ENCODE measurements around the gene NLGN1.

NLGN1 gene

GRCh38 chr3:173988909-173989308, 591.4 kb downstream of the NLGN1 start:
- TF ChIP-seq FOXA1 (IDR thresholded peaks at IDR 0.05) (no peak), HDGF (IDR thresholded peaks at IDR 0.05; ENCODE audit: borderline replicate concordance) (no peak), NFRKB (IDR thresholded peaks at IDR 0.05) (no peak), SP1 (IDR thresholded peaks at IDR 0.05) (no peak), LEF1 (IDR thresholded peaks at IDR 0.05; ENCODE audit: borderline replicate concordance) (no peak), ZNF384 (IDR thresholded peaks at IDR 0.05) (no peak), ARNT (IDR thresholded peaks at IDR 0.05) (no peak), TARDBP (IDR thresholded peaks at IDR 0.05) (no peak), L3MBTL2 (conservative IDR thresholded peaks at IDR 0.05) (no peak), FOXK2 (IDR thresholded peaks at IDR 0.05) (no peak)
- POLR2A ChIA-PET = no interaction called here
- CTCF ChIA-PET = no interaction called here
- DNase-seq (ENCODE audit: extremely low spot score) = no peak

GRCh38 chr3:173992416-173992815, 594.9 kb downstream of the NLGN1 start:
- no peak for TF ChIP-seq ZNF384 (IDR thresholded peaks at IDR 0.05)
- no peak for TF ChIP-seq FOXA1 (IDR thresholded peaks at IDR 0.05)
- no peak for TF ChIP-seq TARDBP (IDR thresholded peaks at IDR 0.05)
- TF ChIP-seq BHLHE40 (IDR thresholded peaks at IDR 0.05; ENCODE audit: borderline replicate concordance) = no peak
- TF ChIP-seq SUZ12 (IDR thresholded peaks at IDR 0.05) = no peak
- TF ChIP-seq SP1 (IDR thresholded peaks at IDR 0.05) = no peak
- no peak for TF ChIP-seq ELF4 (IDR thresholded peaks at IDR 0.05)
- no peak for TF ChIP-seq ARNT (IDR thresholded peaks at IDR 0.05)
- no peak for TF ChIP-seq CTBP1 (IDR thresholded peaks at IDR 0.05; ENCODE audit: borderline replicate concordance)
- no peak for TF ChIP-seq L3MBTL2 (conservative IDR thresholded peaks at IDR 0.05)
- TF ChIP-seq HDGF (IDR thresholded peaks at IDR 0.05; ENCODE audit: borderline replicate concordance) = no peak
- no peak for TF ChIP-seq FOXK2 (IDR thresholded peaks at IDR 0.05)
- TF ChIP-seq LEF1 (IDR thresholded peaks at IDR 0.05; ENCODE audit: borderline replicate concordance) = no peak
- no peak for TF ChIP-seq FOXM1 (IDR thresholded peaks at IDR 0.05; ENCODE audit: borderline replicate concordance)
- TF ChIP-seq NFRKB (IDR thresholded peaks at IDR 0.05) = no peak
- TF ChIP-seq PKNOX1 (IDR thresholded peaks at IDR 0.05) = no peak
- DNase-seq (ENCODE audit: extremely low spot score) = no peak
- ChIA-PET CTCF (no interaction called here), POLR2A (no interaction called here)

- POLR2A ChIA-PET = no interaction called here
- DNase-seq (ENCODE audit: extremely low spot score) = peak; percentile 20
- CTCF ChIA-PET = no interaction called here
- TF ChIP-seq TARDBP (IDR thresholded peaks at IDR 0.05) (no peak), NFRKB (IDR thresholded peaks at IDR 0.05) (no peak), SUZ12 (IDR thresholded peaks at IDR 0.05) (no peak), L3MBTL2 (conservative IDR thresholded peaks at IDR 0.05) (no peak), HDGF (IDR thresholded peaks at IDR 0.05; ENCODE audit: borderline replicate concordance) (no peak), FOXM1 (IDR thresholded peaks at IDR 0.05; ENCODE audit: borderline replicate concordance) (no peak)
These were observed 595.8 kb downstream of the NLGN1 start for GRCh38 chr3:173993299-173993698.

GRCh38 chr3:174000675-174001074, 603.1 kb downstream of the NLGN1 start:
- no peak for TF ChIP-seq FOXK2 (IDR thresholded peaks at IDR 0.05)
- TF ChIP-seq L3MBTL2 (conservative IDR thresholded peaks at IDR 0.05) = no peak
- TF ChIP-seq SUZ12 (IDR thresholded peaks at IDR 0.05) = no peak
- no peak for TF ChIP-seq ARNT (IDR thresholded peaks at IDR 0.05)
- TF ChIP-seq LEF1 (IDR thresholded peaks at IDR 0.05; ENCODE audit: borderline replicate concordance) = no peak
- TF ChIP-seq CTBP1 (IDR thresholded peaks at IDR 0.05; ENCODE audit: borderline replicate concordance) = no peak
- no peak for TF ChIP-seq BHLHE40 (IDR thresholded peaks at IDR 0.05; ENCODE audit: borderline replicate concordance)
- TF ChIP-seq NFRKB (IDR thresholded peaks at IDR 0.05) = no peak
- TF ChIP-seq FOXM1 (IDR thresholded peaks at IDR 0.05; ENCODE audit: borderline replicate concordance) = no peak
- no peak for TF ChIP-seq PKNOX1 (IDR thresholded peaks at IDR 0.05)
- POLR2A ChIA-PET = no interaction called here
- no peak for DNase-seq (ENCODE audit: extremely low spot score)
- CTCF ChIA-PET = interaction anchor here (0.6 kb wide), 1 partner anchor 180 kb away, joined by 3 read pairs; no protein-coding TSS in a partner anchor

- ChIA-PET CTCF (no interaction called here), POLR2A (no interaction called here)
These were observed 605.0 kb downstream of the NLGN1 start for GRCh38 chr3:174002543-174002942.

GRCh38 chr3:174010907-174011306, 613.4 kb downstream of the NLGN1 start:
- ChIA-PET CTCF (no interaction called here), POLR2A (no interaction called here)
- no peak for DNase-seq (ENCODE audit: extremely low spot score)

More at GRCh38 chr3:174002543-174002942, 605.0 kb downstream of the NLGN1 start:
- DNase-seq (ENCODE audit: extremely low spot score) = no peak
- TF ChIP-seq FOXA1 (IDR thresholded peaks at IDR 0.05) (no peak), PKNOX1 (IDR thresholded peaks at IDR 0.05) (no peak), TARDBP (IDR thresholded peaks at IDR 0.05) (no peak), FOXM1 (IDR thresholded peaks at IDR 0.05; ENCODE audit: borderline replicate concordance) (no peak), BHLHE40 (IDR thresholded peaks at IDR 0.05; ENCODE audit: borderline replicate concordance) (no peak)

More at GRCh38 chr3:174010907-174011306, 613.4 kb downstream of the NLGN1 start:
- TF ChIP-seq PKNOX1 (IDR thresholded peaks at IDR 0.05) (no peak), SP1 (IDR thresholded peaks at IDR 0.05) (no peak), BHLHE40 (IDR thresholded peaks at IDR 0.05; ENCODE audit: borderline replicate concordance) (no peak), ELF4 (IDR thresholded peaks at IDR 0.05) (no peak), FOXM1 (IDR thresholded peaks at IDR 0.05; ENCODE audit: borderline replicate concordance) (no peak), FOXK2 (IDR thresholded peaks at IDR 0.05) (no peak), SUZ12 (IDR thresholded peaks at IDR 0.05) (no peak), ARNT (IDR thresholded peaks at IDR 0.05) (no peak), HDGF (IDR thresholded peaks at IDR 0.05; ENCODE audit: borderline replicate concordance) (no peak), FOXA1 (IDR thresholded peaks at IDR 0.05) (no peak), ZNF384 (IDR thresholded peaks at IDR 0.05) (no peak), TARDBP (IDR thresholded peaks at IDR 0.05) (no peak), L3MBTL2 (conservative IDR thresholded peaks at IDR 0.05) (no peak), NFRKB (IDR thresholded peaks at IDR 0.05) (no peak), LEF1 (IDR thresholded peaks at IDR 0.05; ENCODE audit: borderline replicate concordance) (no peak), CTBP1 (IDR thresholded peaks at IDR 0.05; ENCODE audit: borderline replicate concordance) (no peak)
